ENCODE measurements around the gene KBTBD2.

The KBTBD2 gene

GRCh38 chr7:32872421-32872820, 19.1 kb downstream of the KBTBD2 start:
- peaks cover 36% of the 10 kb centered on the region for H3K36me3 ChIP-seq (replicated peaks; ENCODE audit: low read depth, low read length)
- H3K27ac ChIP-seq (ENCODE audit: low read length) = no peak overlapping the region
- peaks cover 9% of the 10 kb centered on the region for H3K4me1 ChIP-seq (ENCODE audit: low read length)
- no peak overlapping the region; the same call in 1 of the 2 replicates for H3K4me2 ChIP-seq (ENCODE audit: low read length)
- H4K20me1 ChIP-seq (ENCODE audit: insufficient read depth, low read length) = peaks cover 5% of the 10 kb centered on the region
- H3K4me3 ChIP-seq (ENCODE audit: low read length) = no peak overlapping the region
- no peaks in the 10 kb centered on the region for H3K79me2 ChIP-seq (ENCODE audit: low read length)
- no peaks in the 10 kb centered on the region for H3K9me3 ChIP-seq (ENCODE audit: insufficient read depth, low read length)
- no peak overlapping the region for H2AFZ ChIP-seq (ENCODE audit: low read depth, low read length)
- H3K27me3 ChIP-seq (ENCODE audit: low read depth, low read length) = no peaks in the 10 kb centered on the region
- TF ChIP-seq EZH2phosphoT487 (IDR thresholded peaks at IDR 0.05; ENCODE audit: low read depth) (no peak), CTCF (IDR thresholded peaks at IDR 0.05; ENCODE audit: low read depth, low read length) (no peak)
- no peak overlapping the region for H3K9ac ChIP-seq (ENCODE audit: low read length)

- Histone ChIP-seq H3K9ac (ENCODE audit: low read length) (no peak overlapping the region), H3K9me3 (ENCODE audit: insufficient read depth, low read length) (no peaks in the 10 kb centered on the region), H2AFZ (ENCODE audit: low read depth, low read length) (no peak overlapping the region), H3K27ac (ENCODE audit: low read length) (no peak overlapping the region), H3K79me2 (ENCODE audit: low read length) (no peaks in the 10 kb centered on the region), H3K27me3 (ENCODE audit: low read depth, low read length) (no peaks in the 10 kb centered on the region), H4K20me1 (ENCODE audit: insufficient read depth, low read length) (peaks cover 5% of the 10 kb centered on the region), H3K36me3 (replicated peaks; ENCODE audit: low read depth, low read length) (peaks cover 36% of the 10 kb centered on the region), H3K4me3 (ENCODE audit: low read length) (no peak overlapping the region), H3K4me1 (ENCODE audit: low read length) (peaks cover 9% of the 10 kb centered on the region), H3K4me2 (ENCODE audit: low read length) (peak overlapping the region; percentile 14)
- TF ChIP-seq EZH2phosphoT487 (IDR thresholded peaks at IDR 0.05; ENCODE audit: low read depth) = no peak
- no peak for TF ChIP-seq CTCF (IDR thresholded peaks at IDR 0.05; ENCODE audit: low read depth, low read length)
These were observed 19.8 kb downstream of the KBTBD2 start for GRCh38 chr7:32871624-32872371.

GRCh38 chr7:32870298-32870697, 21.3 kb downstream of the KBTBD2 start:
- Histone ChIP-seq H4K20me1 (ENCODE audit: insufficient read depth, low read length) (peaks cover 5% of the 10 kb centered on the region), H3K4me2 (ENCODE audit: low read length) (no peak overlapping the region), H3K9ac (ENCODE audit: low read length) (no peak overlapping the region), H2AFZ (ENCODE audit: low read depth, low read length) (no peak overlapping the region), H3K9me3 (ENCODE audit: insufficient read depth, low read length) (no peaks in the 10 kb centered on the region), H3K36me3 (replicated peaks; ENCODE audit: low read depth, low read length) (peaks cover 36% of the 10 kb centered on the region), H3K4me1 (ENCODE audit: low read length) (peaks cover 9% of the 10 kb centered on the region), H3K27ac (ENCODE audit: low read length) (no peak overlapping the region), H3K4me3 (ENCODE audit: low read length) (no peak overlapping the region), H3K27me3 (ENCODE audit: low read depth, low read length) (no peaks in the 10 kb centered on the region), H3K79me2 (ENCODE audit: low read length) (no peaks in the 10 kb centered on the region)
- TF ChIP-seq EZH2phosphoT487 (IDR thresholded peaks at IDR 0.05; ENCODE audit: low read depth) = no peak
- TF ChIP-seq CTCF (IDR thresholded peaks at IDR 0.05; ENCODE audit: low read depth, low read length) = no peak

- Histone ChIP-seq H3K4me1 (ENCODE audit: low read length) (peaks cover 9% of the 10 kb centered on the region), H3K9me3 (ENCODE audit: insufficient read depth, low read length) (no peaks in the 10 kb centered on the region), H3K4me2 (ENCODE audit: low read length) (no peak overlapping the region), H2AFZ (ENCODE audit: low read depth, low read length) (no peak overlapping the region), H4K20me1 (ENCODE audit: insufficient read depth, low read length) (peaks cover 5% of the 10 kb centered on the region), H3K9ac (ENCODE audit: low read length) (no peak overlapping the region), H3K27ac (ENCODE audit: low read length) (no peak overlapping the region), H3K27me3 (ENCODE audit: low read depth, low read length) (no peaks in the 10 kb centered on the region), H3K36me3 (replicated peaks; ENCODE audit: low read depth, low read length) (peaks cover 36% of the 10 kb centered on the region), H3K4me3 (ENCODE audit: low read length) (no peak overlapping the region), H3K79me2 (ENCODE audit: low read length) (no peaks in the 10 kb centered on the region)
- TF ChIP-seq CTCF (IDR thresholded peaks at IDR 0.05; ENCODE audit: low read depth, low read length) (no peak), EZH2phosphoT487 (IDR thresholded peaks at IDR 0.05; ENCODE audit: low read depth) (no peak)
These were observed 21.8 kb downstream of the KBTBD2 start for GRCh38 chr7:32869716-32870115.

Measured in OCI-LY3 (cell line).